GM10248 (cell line): ENCODE data around the gene C3orf70.

ENCODE experiments used
- CTCF ChIA-PET: fragments of 300-600 bp; sonication (Branson Sonifier 250); formaldehyde crosslinking; extraction: SDS; loops from one replicate; lab custom pipeline; 2021; ENCODE audit warnings: antibody characterized with exemption; lab: Yijun Ruan, JAX
- POLR2A ChIA-PET: fragments of 350-650 bp; sonication (Branson Sonifier 250); formaldehyde crosslinking; extraction: SDS; loops from one replicate; lab custom pipeline; 2020; ENCODE audit warnings: antibody characterized with exemption; lab: Yijun Ruan, JAX
- DNase-seq: peaks from one replicate; pipeline ENCODE4 v3.0.0; 2012; ENCODE audit errors: extremely low spot score
- TF ChIP-seq, protein P1 (sequence below): IDR thresholded peaks from 2 replicates; pipeline ENCODE4 v1.5.1; 2012; ENCODE audit warnings: mild to moderate bottlenecking, low read depth; ENCODE audit errors: extremely low read depth, missing control alignments, control extremely low read depth

The C3orf70 gene, protein sequence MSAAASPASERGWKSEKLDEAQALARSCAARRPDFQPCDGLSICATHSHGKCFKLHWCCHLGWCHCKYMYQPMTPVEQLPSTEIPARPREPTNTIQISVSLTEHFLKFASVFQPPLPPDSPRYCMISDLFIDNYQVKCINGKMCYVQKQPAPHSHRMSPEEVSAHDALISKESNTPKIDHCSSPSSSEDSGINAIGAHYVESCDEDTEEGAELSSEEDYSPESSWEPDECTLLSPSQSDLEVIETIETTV

GRCh38 chr3:185152410-185153170, at the start of gene C3orf70:
Gene C3orf70 (minus strand): TSS chr3:185153060. CDS start chr3:185152823, 237 bp downstream.
- CTCF ChIA-PET, result interaction anchor here (1.3 to 2.7 kb wide), 3 partner anchors 9 to 127 kb away, joined by 3 to 12 read pairs (median 11); no protein-coding TSS in a partner anchor
- peak; percentile 50 for DNase-seq
- POLR2A ChIA-PET, result no interaction called here

DNA sequence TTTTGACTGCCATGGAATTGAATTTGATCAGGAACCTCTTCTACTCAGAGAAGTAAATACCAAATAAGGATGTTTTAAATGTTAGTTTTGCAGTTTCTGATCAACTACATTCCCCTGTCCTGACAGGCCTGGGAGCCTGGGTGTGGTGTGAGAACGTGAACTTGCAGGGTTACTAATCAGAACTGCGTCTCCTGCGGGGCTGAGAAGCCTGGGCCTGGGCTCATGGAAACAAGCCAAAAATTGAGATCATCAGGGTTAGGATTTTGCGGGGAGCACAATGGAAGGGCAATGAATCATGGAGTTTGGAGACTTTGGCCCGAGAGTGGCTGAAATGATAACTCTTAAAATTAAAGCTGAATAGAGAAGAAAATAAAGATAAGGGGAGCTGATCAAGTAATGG, 47.8 kb upstream of the C3orf70 start:
- DNase-seq, result no peak

More at GRCh38 chr3:185152410-185153170, at the start of gene C3orf70:
- TF ChIP-seq, protein P1, sequence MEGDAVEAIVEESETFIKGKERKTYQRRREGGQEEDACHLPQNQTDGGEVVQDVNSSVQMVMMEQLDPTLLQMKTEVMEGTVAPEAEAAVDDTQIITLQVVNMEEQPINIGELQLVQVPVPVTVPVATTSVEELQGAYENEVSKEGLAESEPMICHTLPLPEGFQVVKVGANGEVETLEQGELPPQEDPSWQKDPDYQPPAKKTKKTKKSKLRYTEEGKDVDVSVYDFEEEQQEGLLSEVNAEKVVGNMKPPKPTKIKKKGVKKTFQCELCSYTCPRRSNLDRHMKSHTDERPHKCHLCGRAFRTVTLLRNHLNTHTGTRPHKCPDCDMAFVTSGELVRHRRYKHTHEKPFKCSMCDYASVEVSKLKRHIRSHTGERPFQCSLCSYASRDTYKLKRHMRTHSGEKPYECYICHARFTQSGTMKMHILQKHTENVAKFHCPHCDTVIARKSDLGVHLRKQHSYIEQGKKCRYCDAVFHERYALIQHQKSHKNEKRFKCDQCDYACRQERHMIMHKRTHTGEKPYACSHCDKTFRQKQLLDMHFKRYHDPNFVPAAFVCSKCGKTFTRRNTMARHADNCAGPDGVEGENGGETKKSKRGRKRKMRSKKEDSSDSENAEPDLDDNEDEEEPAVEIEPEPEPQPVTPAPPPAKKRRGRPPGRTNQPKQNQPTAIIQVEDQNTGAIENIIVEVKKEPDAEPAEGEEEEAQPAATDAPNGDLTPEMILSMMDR, result no peak

DNA sequence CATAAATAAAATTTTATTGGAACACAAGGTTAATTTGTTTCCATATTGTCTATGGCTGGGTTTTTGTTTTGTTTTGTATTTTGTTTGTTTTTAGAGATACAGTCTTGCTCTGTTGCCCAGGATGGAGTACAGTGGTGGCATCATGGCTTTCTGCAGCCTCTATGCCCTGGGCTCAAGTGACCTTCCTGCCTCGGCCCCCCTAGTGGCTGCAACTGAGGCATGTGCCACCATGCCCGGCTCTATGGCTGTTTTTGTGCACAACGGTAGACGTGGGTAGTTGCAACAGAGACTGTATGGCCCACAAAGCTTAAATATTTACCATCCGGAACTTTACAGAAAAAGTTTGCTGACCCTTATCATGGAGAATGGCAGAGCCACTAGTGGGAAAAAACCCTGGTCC, 46.8 kb upstream of the C3orf70 start:
- no peak for DNase-seq
- ChIA-PET CTCF (interaction anchor here (1.0 to 1.9 kb wide), 2 partner anchors 15 to 23 kb away, joined by 3 to 6 read pairs; no protein-coding TSS in a partner anchor), POLR2A (no interaction called here)
- TF ChIP-seq, protein P1, result no peak

More for the DNA sequence above, 47.8 kb upstream of the C3orf70 start:
- ChIA-PET CTCF (interaction anchor here (1.0 to 1.9 kb wide), 2 partner anchors 14 to 24 kb away, joined by 3 to 6 read pairs; no protein-coding TSS in a partner anchor), POLR2A (no interaction called here)
- TF ChIP-seq, protein P1, result no peak

- DNase-seq, result no peak
- TF ChIP-seq, protein P1, result no peak
- CTCF ChIA-PET, result interaction anchor here (0.8 to 1.9 kb wide), 2 partner anchors 15 to 17 kb away, joined by 3 to 6 read pairs; no protein-coding TSS in a partner anchor
- POLR2A ChIA-PET, result no interaction called here
Observed at GRCh38 chr3:185199206-185199605, 46.3 kb upstream of the C3orf70 start.

GRCh38 chr3:185197068-185197467, 44.2 kb upstream of the C3orf70 start:
- CTCF ChIA-PET, result interaction anchor here (1.7 kb wide), 1 partner anchor 21 kb away, joined by 4 read pairs; no protein-coding TSS in a partner anchor
- TF ChIP-seq, protein P1, result no peak
- no peak for DNase-seq
- POLR2A ChIA-PET, result no interaction called here

GRCh38 chr3:185195652-185196051, 42.8 kb upstream of the C3orf70 start:
- CTCF ChIA-PET, result interaction anchor here (1.2 kb wide), 1 partner anchor 20 kb away, joined by 3 read pairs; no protein-coding TSS in a partner anchor
- no peak for DNase-seq
- TF ChIP-seq, protein P1, result no peak
- POLR2A ChIA-PET, result no interaction called here
